ENCODE measurements around the gene SPIRE1.

Gene SPIRE1

GRCh38 chr18:12403601-12404506 lies 254.1 kb downstream of the SPIRE1 start:
- DNase-seq (ENCODE audit: low spot score in 2 of 2) (no peak), ATAC-seq (peak; percentile 44)
- Mint-ChIP-seq H3K4me1 (peaks cover 34% of the 10 kb centered on the region), H3K4me3 (no peak overlapping the region), H3K36me3 (no peaks in the 10 kb centered on the region), H3K27ac (no peak overlapping the region), H3K9me3 (no peaks in the 10 kb centered on the region)

- DNase-seq (ENCODE audit: low spot score in 2 of 2) (no peak), ATAC-seq (no peak)
- Mint-ChIP-seq H3K36me3 (no peaks in the 10 kb centered on the region), H3K4me3 (no peak overlapping the region), H3K9me3 (no peaks in the 10 kb centered on the region), H3K27ac (no peak overlapping the region), H3K4me1 (peaks cover 26% of the 10 kb centered on the region)
Observed at GRCh38 chr18:12401881-12402280, 256.0 kb downstream of the SPIRE1 start.

- H3K36me3 Mint-ChIP-seq: no peaks in the 10 kb centered on the region
- peaks cover 15% of the 10 kb centered on the region for H3K4me1 Mint-ChIP-seq
- ATAC-seq (no peak), DNase-seq (ENCODE audit: low spot score in 2 of 2) (no peak)
- H3K27ac Mint-ChIP-seq: no peak overlapping the region
- H3K9me3 Mint-ChIP-seq: no peaks in the 10 kb centered on the region
- H3K4me3 Mint-ChIP-seq: no peak overlapping the region
Observed at GRCh38 chr18:12399231-12399630, 258.7 kb downstream of the SPIRE1 start.

GRCh38 chr18:12398625-12399024 lies 259.3 kb downstream of the SPIRE1 start:
- Mint-ChIP-seq H3K4me3 (no peak overlapping the region), H3K36me3 (no peaks in the 10 kb centered on the region), H3K4me1 (peaks cover 10% of the 10 kb centered on the region), H3K9me3 (no peaks in the 10 kb centered on the region), H3K27ac (no peak overlapping the region)
- ATAC-seq (no peak), DNase-seq (ENCODE audit: low spot score in 2 of 2) (no peak)

GRCh38 chr18:12397793-12398192 lies 260.1 kb downstream of the SPIRE1 start:
- ATAC-seq (no peak), DNase-seq (ENCODE audit: low spot score in 2 of 2) (no peak)
- Mint-ChIP-seq H3K9me3 (no peaks in the 10 kb centered on the region), H3K4me3 (no peak overlapping the region), H3K4me1 (peaks cover 7% of the 10 kb centered on the region), H3K27ac (no peak overlapping the region), H3K36me3 (no peaks in the 10 kb centered on the region)

- H3K4me1 Mint-ChIP-seq: peaks cover 2% of the 10 kb centered on the region
- no peaks in the 10 kb centered on the region for H3K9me3 Mint-ChIP-seq
- no peak overlapping the region for H3K27ac Mint-ChIP-seq
- H3K36me3 Mint-ChIP-seq: no peaks in the 10 kb centered on the region
- ATAC-seq (no peak), DNase-seq (ENCODE audit: low spot score in 2 of 2) (no peak)
- no peak overlapping the region for H3K4me3 Mint-ChIP-seq
Observed at GRCh38 chr18:12397254-12397653, 260.7 kb downstream of the SPIRE1 start.
